GM18909 (cell line): Measurements from ENCODE around the gene ATP2A2.
"Not testable (repeated sequence)": the region's sequence is repeated elsewhere in the genome, so short reads cannot be mapped to it uniquely, and the experiment has no call there.

ENCODE experiments used
- ATAC-seq: cut with Tn5 transposase; IDR thresholded peaks from one replicate; pipeline ENCODE4 v1.9.1; 2021; ENCODE audit warnings: mild to moderate bottlenecking; ENCODE audit not compliant: unreplicated experiment, poor library complexity

ATP2A2 gene

GRCh38 chr12:110280779-110281548, at the start of gene ATP2A2:
Gene ATP2A2, plus strand, starts transcription at chr12:110281247. Its CDS starts 543 bp downstream, at chr12:110281790.
- peak; percentile 80 for ATAC-seq

DNA sequence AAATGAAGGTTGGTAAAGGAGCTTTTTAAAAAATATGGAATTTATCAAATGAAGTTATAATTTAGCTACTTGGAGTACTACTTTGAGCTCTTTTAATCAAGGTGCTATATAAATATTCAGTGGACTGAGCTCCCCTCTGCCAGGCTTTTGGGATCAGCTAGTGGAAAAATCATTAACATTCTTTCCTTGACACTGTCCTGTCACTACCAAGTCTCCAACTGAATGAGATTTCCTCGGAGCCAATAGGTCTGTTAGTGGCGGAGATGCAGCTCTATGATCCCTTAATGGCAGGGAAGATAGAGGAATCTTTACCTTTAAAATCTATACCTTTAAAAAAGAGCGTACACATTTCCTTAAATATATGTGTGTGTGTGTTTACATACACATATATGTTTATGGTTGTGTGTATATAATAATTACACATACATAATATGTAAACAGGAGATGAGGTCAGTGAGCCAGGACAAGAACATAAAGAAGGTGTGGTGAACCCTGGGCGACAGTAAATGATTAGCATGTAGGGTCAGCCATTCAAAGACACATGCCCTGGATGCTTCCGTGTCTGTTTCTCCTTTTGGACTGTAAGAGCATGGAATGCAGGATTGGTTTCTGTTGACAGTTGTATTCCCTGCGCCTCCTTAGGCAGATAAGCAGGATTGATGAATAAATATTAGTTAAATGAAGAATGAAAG, 47.7 kb upstream of the ATP2A2 start:
- no peak for ATAC-seq

- no peak for ATAC-seq
These were observed 46.7 kb upstream of the ATP2A2 start for GRCh38 chr12:110234331-110234751.

GRCh38 chr12:110234755-110235154, 46.3 kb upstream of the ATP2A2 start:
- ATAC-seq = no peak

GRCh38 chr12:110235383-110235782, 45.7 kb upstream of the ATP2A2 start:
- no peak for ATAC-seq

DNA sequence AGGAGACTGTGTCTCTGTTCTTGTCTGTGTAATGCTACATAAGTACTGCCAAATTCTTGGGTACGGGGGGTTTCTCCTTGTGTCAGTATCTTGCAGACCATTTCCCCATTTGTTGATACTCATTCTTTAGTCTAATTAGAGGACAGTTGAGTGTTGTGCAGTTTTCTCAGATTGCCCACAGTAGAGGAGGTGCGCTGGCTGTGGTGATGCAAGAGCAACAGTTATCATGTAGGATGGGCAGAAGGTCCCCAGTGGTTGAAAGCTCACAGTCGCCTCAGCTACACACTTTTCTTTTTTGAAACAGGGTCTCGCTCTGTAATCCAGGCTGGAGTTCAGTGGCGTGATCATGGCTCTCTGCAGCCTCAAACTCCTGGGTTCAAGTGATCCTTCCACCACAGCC, 37.8 kb upstream of the ATP2A2 start:
- no peak for ATAC-seq

- ATAC-seq = no peak
These were observed 36.7 kb upstream of the ATP2A2 start for GRCh38 chr12:110244372-110244771.

DNA sequence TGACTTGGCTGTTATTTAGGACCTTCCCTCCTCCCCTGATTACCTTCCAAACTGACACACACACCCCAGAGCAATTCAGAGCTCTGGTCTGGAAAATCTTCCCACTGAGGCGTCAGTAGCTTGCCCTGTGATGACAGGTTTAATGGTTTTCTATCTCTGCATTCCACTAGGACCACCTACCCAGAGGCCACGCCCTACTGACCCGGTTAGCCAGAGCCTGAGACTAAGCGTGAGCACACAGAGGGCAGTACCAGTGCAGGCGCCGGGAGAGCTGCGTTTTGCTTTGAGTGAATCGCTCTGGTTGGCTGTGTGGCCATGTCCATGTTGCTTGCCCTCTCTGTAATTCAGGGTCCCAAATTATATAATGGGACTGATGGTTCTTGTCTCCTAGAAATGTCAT, 36.2 kb upstream of the ATP2A2 start:
- no peak for ATAC-seq

DNA sequence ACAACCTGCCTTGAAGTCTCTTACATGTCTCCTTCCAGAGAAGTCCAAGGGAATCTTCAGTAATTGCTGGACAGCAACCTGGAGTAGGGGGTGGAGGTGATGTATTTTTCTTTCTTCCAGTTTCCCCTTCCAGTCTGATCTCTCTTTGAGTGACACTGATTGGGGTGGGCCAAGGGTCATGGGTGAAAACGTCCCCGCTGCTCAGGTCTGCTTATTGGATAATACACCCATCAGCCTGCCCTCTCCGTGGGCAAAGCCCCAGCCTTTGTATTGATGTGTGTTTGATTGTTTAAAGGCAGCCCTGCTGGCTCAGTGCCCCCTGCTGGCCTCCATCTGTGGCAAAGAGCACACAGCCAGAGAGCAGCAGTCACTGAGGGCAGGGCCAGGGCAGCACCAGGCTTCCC, 35.7 kb upstream of the ATP2A2 start:
- no peak for ATAC-seq

- ATAC-seq = no peak
These were observed 34.3 kb upstream of the ATP2A2 start for GRCh38 chr12:110246636-110247339.

GRCh38 chr12:110247340-110248095, 33.5 kb upstream of the ATP2A2 start:
- ATAC-seq = no peak

- no peak for ATAC-seq
These were observed 33.0 kb upstream of the ATP2A2 start for GRCh38 chr12:110248096-110248447.

DNA sequence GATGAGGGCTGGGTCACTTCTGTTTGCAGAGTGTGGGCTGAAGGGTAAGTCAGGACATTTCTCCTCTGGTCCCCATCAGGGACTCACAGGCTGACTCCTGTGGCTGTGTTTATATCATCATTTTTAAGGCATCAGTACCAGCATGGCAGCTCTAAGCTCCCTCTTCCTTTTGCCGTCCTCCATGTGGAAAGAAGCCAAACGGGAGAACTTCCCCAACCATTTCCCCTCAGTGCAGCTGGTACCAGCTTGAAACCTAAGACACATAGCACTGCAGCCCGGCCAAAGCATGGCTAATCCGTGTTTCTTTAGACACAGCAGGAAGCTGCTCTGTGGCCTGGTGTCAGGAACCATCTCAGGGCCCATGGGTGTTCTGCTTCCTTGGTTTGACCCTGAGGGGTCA, 31.9 kb upstream of the ATP2A2 start:
- no peak for ATAC-seq

DNA sequence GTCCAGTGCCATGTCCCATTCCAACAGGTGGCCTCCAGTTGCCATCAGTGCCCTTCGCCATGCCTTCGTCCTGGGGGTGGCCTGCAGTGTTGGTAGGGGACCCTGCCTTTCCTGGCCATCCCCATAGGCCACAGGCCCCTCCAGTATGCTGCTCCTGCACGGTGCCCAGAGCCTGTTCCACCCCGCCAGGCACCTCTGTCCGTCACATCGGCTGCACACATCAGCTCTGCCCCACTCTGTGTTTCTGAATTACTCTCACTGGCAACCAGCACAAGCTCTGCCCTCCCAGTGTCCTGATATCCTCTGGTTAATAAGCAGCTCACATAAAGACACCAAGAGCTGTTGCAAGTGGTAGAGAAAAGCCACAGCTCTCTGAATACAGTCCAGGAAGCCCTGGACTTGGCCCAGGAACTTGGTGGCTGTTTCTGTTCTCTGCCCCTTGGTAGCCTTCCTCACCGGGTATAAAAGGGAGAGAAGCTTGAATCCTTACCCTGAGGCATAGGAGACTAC, 31.3 kb upstream of the ATP2A2 start:
- peak; percentile 65 for ATAC-seq

- ATAC-seq = no peak
These were observed 29.7 kb upstream of the ATP2A2 start for GRCh38 chr12:110251381-110251780.

- ATAC-seq = no peak
These were observed 28.3 kb upstream of the ATP2A2 start for GRCh38 chr12:110252716-110253115.

DNA sequence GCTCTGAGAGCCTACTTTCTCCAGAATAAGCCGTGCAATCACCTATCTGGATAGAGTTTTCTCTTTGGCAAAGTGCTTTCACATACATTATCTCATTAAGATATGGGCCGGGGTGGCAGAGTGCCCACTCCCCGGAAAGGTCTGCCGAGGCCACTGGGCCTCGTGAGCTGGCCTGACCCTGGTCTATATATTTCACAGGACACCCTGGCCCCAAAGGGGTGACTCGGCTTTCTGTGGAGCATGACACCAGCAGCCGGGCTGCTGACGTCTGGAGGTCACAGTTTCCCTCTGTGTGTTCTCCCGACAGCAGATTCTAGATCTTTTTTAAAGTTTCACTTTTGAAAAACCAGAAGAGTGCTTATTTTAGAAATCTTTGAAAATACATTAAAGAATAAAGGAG, 27.9 kb upstream of the ATP2A2 start:
- ATAC-seq = no peak

- ATAC-seq = no peak
These were observed 26.0 kb upstream of the ATP2A2 start for GRCh38 chr12:110254971-110255540.

- not testable (repeated sequence) for ATAC-seq
These were observed 25.1 kb upstream of the ATP2A2 start for GRCh38 chr12:110255890-110256456.
